Liver (tissue), 9 donors: ENCODE results near the gene MEAK7. TPM values are rescaled to one million over a fixed set of nuclear protein-coding genes. Genes with fewer than 3 reads are reported as not detected.

Source experiments
- DNase-seq: peaks from one replicate; pipeline ENCODE4 v3.0.0-alpha.2; 2017; ENCODE audit warnings: low spot score
- H3K27ac ChIP-seq, 2 donors: one replicate each; pipeline ENCODE4 v1.7.0; 2013; ENCODE audit warnings: inconsistent platforms in 2 of 2, low read length in 2 of 2, control low read depth in 1 of 2, low read depth in 1 of 2, mild to moderate bottlenecking in 1 of 2
- H3K27me3 ChIP-seq, 4 donors: one replicate each; pipeline versions ENCODE4 v1.6.1 to v1.7.0; 2013; ENCODE audit warnings: low read length in 3 of 4, inconsistent platforms in 1 of 4, mild to moderate bottlenecking in 1 of 4, moderate library complexity in 1 of 4; ENCODE audit not compliant: control insufficient read depth in 4 of 4, insufficient read depth in 4 of 4
- H3K36me3 ChIP-seq, 4 donors: one replicate each; pipeline versions ENCODE4 v1.6.1 to v1.7.0; 2013; ENCODE audit warnings: low read length in 3 of 4, mild to moderate bottlenecking in 3 of 4, low read depth in 1 of 4, moderate library complexity in 1 of 4; ENCODE audit not compliant: control insufficient read depth in 4 of 4, insufficient read depth in 3 of 4
- H3K4me1 ChIP-seq, 4 donors: one replicate each; pipeline versions ENCODE4 v1.6.1 to v1.7.0; 2013; ENCODE audit warnings: low read length in 3 of 4, mild to moderate bottlenecking in 3 of 4, moderate library complexity in 1 of 4; ENCODE audit not compliant: control insufficient read depth in 4 of 4, insufficient read depth in 4 of 4
- H3K4me3 ChIP-seq, 3 donors: one replicate each; pipeline versions ENCODE4 v1.6.1 to v1.7.0; 2013; ENCODE audit warnings: low read length in 3 of 3, control low read depth in 1 of 3, low read depth in 1 of 3, mild to moderate bottlenecking in 1 of 3
- H3K9ac ChIP-seq, 2 donors: one replicate each; pipeline ENCODE4 v1.7.0; 2013; ENCODE audit warnings: low read length in 2 of 2, mild to moderate bottlenecking in 2 of 2, moderate library complexity in 2 of 2, control low read depth in 1 of 2, low read depth in 1 of 2
- H3K9me3 ChIP-seq, 4 donors: one replicate each; pipeline versions ENCODE4 v1.6.1 to v1.7.0; 2013; ENCODE audit warnings: low read length in 3 of 4; ENCODE audit not compliant: control insufficient read depth in 4 of 4
- EGR1 ChIP-seq, 2 donors: IDR thresholded peaks; 2 replicates each; pipeline ENCODE4 v1.6.1; 2016 to 2018; ENCODE audit warnings: antibody characterized with exemption in 2 of 2, low read depth in 2 of 2
- FOXA1 ChIP-seq: IDR thresholded peaks from 2 replicates; pipeline ENCODE4 v1.6.1; 2016; ENCODE audit warnings: antibody characterized with exemption
- GABPA ChIP-seq, 2 donors: IDR thresholded peaks in 1 of 2; conservative IDR thresholded peaks in 1 of 2; 2 replicates each; pipeline ENCODE4 v1.6.1; 2016; ENCODE audit warnings: antibody characterized with exemption in 2 of 2, mild to moderate bottlenecking in 1 of 2, moderate library complexity in 1 of 2
- HNF4A ChIP-seq, 2 donors: conservative IDR thresholded peaks; 2 replicates each; pipeline ENCODE4 v1.6.1; 2016; ENCODE audit warnings: antibody characterized with exemption in 2 of 2, mild to moderate bottlenecking in 2 of 2
- HNF4G ChIP-seq: IDR thresholded peaks from 2 replicates; pipeline ENCODE4 v1.6.1; 2016; ENCODE audit warnings: antibody characterized with exemption
- JUND ChIP-seq, 2 donors: IDR thresholded peaks; 2 replicates each; pipeline ENCODE4 v1.6.1; 2016; ENCODE audit warnings: antibody characterized with exemption in 2 of 2
- NR2F2 ChIP-seq: IDR thresholded peaks from 2 replicates; pipeline ENCODE4 v1.6.1; 2016; ENCODE audit warnings: antibody characterized with exemption
- RAD21 ChIP-seq, 2 donors: IDR thresholded peaks; 2 replicates each; pipeline ENCODE4 v1.6.1; 2016; ENCODE audit warnings: antibody characterized with exemption in 2 of 2, mild to moderate bottlenecking in 2 of 2
- RXRA ChIP-seq, 2 donors: IDR thresholded peaks; 2 replicates each; pipeline ENCODE4 v1.6.1; 2017 to 2018; ENCODE audit warnings: antibody characterized with exemption in 2 of 2, mild to moderate bottlenecking in 1 of 2
- TAF1 ChIP-seq: conservative IDR thresholded peaks from 2 replicates; pipeline ENCODE4 v1.6.1; 2016; ENCODE audit warnings: antibody characterized with exemption, mild to moderate bottlenecking
- YY1 ChIP-seq: IDR thresholded peaks from 2 replicates; pipeline ENCODE4 v1.6.1; 2016; ENCODE audit warnings: antibody characterized with exemption, mild to moderate bottlenecking
- WGBS: extraction: QIAGEN DNeasy Blood & Tissue Kit; methylation state at CpG from one replicate; pipeline ENCODE4 v1.1.7; 2013; 5-methylcytosine and 5-hydroxymethylcytosine counted together
- polyA plus RNA-seq, 2 donors: library from polyadenylated mRNA; stranded (reverse) in 1 of 2; unstranded in 1 of 2; fragments of 200-250 nt in 1 of 2; fragments of >200 nt in 1 of 2; fragmentation: Nextera tagmentation in 1 of 2; extraction: Ambion mirVana in 1 of 2; gene quantifications; one replicate each; pipeline versions ENCODE4 v1.2.1 to v1.2.3, GENCODE V29; 2013 to 2015
- total RNA-seq, 2 donors: library from RNA; depleted of rRNA; stranded (reverse); fragments of >200 nt; gene quantifications; one replicate each; pipeline ENCODE4 v1.2.3, GENCODE V29; 2014
- TF ChIP-seq, protein P1 (sequence below): IDR thresholded peaks from 2 replicates; pipeline ENCODE4 v1.6.1; 2016; ENCODE audit warnings: antibody characterized with exemption
- TF ChIP-seq, protein P2 (sequence below): fragments of 150-350 bp; IDR thresholded peaks from 2 replicates; pipeline ENCODE4 v1.5.1; 2017; ENCODE audit warnings: improper control_type of control experiment, low read depth, low read length; ENCODE audit not compliant: missing input control
- TF ChIP-seq, protein P3 (sequence below): IDR thresholded peaks from 2 replicates; pipeline ENCODE4 v1.6.1; 2016; ENCODE audit warnings: antibody characterized with exemption
- donor health status: healthy.
- donor health status: healthy.
- donor health status: healthy.
- donor health status: healthy.
- donor health status: healthy.

MEAK7 gene
- total and polyA plus RNA-seq, 4 donors: 1.3 to 4.0 (median 2.2) TPM

DNA sequence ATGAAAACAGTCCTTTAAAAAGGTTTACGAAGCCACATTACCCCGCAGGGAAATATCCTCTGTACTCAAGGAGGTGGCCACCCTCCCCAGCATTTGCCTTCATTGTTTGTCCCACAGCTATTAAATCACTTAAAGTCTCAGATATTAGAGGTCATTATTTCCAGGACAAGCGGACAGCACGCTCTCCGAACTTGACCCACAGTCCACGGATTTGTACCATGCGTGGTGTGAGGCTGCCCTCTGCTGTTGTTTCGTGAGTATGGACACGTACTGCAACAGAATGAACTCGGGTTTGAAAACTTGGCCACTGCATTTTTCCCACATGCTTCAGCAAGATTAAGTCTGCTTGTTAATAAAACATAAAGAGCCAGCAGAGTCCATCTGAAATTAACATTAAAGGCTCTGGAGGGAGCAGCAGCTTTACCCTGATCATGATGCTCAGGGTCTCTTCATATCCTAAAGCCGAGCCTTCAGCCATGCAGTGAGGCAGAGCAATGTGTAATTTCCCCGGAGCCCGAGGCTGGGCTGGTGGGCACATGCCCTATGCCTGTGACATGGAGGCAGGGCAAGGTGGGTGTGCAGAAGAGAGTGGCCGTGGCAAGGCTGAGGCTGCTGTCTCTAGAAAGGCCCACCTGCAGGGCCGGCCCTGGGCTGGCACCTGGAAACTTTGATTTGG is 19.7 kb downstream of the MEAK7 start:
- H3K9me3 ChIP-seq: no peaks in the 10 kb centered on the region
- H3K36me3 ChIP-seq: peaks cover 0 to 2% (median 0%) of the 10 kb centered on the region in 4 donors
- no peaks in the 10 kb centered on the region for H3K4me1 ChIP-seq
- TF ChIP-seq, protein P1, sequence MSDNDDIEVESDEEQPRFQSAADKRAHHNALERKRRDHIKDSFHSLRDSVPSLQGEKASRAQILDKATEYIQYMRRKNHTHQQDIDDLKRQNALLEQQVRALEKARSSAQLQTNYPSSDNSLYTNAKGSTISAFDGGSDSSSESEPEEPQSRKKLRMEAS: no peak
- TF ChIP-seq RAD21 (IDR thresholded peaks at IDR 0.05) (peak; percentile 96 to 97), HNF4A (conservative IDR thresholded peaks at IDR 0.05) (peak; percentile 60 to 88), HNF4G (peak; percentile 33), JUND (IDR thresholded peaks at IDR 0.05) (no peak), RXRA (IDR thresholded peaks at IDR 0.05) (peak in 1 of 2 donors; percentile 45), NR2F2 (peak; percentile 68)
- TF ChIP-seq, protein P2, sequence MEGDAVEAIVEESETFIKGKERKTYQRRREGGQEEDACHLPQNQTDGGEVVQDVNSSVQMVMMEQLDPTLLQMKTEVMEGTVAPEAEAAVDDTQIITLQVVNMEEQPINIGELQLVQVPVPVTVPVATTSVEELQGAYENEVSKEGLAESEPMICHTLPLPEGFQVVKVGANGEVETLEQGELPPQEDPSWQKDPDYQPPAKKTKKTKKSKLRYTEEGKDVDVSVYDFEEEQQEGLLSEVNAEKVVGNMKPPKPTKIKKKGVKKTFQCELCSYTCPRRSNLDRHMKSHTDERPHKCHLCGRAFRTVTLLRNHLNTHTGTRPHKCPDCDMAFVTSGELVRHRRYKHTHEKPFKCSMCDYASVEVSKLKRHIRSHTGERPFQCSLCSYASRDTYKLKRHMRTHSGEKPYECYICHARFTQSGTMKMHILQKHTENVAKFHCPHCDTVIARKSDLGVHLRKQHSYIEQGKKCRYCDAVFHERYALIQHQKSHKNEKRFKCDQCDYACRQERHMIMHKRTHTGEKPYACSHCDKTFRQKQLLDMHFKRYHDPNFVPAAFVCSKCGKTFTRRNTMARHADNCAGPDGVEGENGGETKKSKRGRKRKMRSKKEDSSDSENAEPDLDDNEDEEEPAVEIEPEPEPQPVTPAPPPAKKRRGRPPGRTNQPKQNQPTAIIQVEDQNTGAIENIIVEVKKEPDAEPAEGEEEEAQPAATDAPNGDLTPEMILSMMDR: peak; percentile 88
- H3K9ac ChIP-seq: peak overlapping the region in 1 of 2 donors; percentile 13
- 51% methylated on average over 15 of the region's 15 CpGs for WGBS
- no peaks in the 10 kb centered on the region for H3K27me3 ChIP-seq
- H3K4me3 ChIP-seq: no peak overlapping the region
- DNase-seq: no peak
- no peak overlapping the region for H3K27ac ChIP-seq

DNA sequence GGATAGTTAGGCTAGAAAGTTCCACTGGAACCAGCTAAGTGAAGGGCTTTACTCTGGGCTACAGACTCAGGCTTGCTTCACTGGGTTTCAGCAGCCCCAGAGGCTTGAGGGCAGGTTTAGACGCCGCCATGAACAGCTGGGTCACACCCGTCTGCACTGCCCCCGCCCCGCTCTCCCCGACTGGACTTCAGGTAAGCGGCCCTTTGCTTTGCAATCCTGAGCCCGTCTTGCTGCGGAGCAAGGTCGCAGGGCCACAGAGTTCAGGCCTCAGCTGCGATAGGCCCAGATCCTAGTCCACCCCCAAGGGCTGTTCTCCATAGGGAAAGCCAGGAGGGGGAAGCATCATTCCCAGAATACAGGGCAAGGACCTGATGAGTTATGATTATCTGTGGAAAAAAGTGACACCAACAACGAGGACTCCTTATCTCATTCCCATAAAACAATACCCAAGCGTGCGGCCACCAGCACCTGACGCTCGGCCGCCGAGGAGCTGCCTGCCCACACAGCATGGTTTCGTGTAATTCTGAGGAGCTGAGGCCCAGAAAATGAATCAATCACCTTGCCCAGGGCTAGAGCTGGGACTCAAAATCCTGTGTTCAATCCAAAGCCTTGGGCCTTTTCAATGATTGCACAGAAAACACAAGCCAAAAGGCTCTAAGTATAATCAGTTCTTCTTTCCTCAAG is 20.4 kb downstream of the MEAK7 start:
- H3K27ac ChIP-seq: no peak overlapping the region
- no peaks in the 10 kb centered on the region for H3K4me1 ChIP-seq
- DNase-seq: no peak
- TF ChIP-seq YY1: no peak
- TF ChIP-seq, protein P1: no peak
- no peak for TF ChIP-seq GABPA (IDR thresholded peaks at IDR 0.05 in 1 of 2, conservative IDR thresholded peaks at IDR 0.05 in 1 of 2)
- no peak for TF ChIP-seq FOXA1
- no peak for TF ChIP-seq NR2F2
- no peak for TF ChIP-seq EGR1 (IDR thresholded peaks at IDR 0.05; ENCODE audit: low read depth in 2 of 2)
- no peak for TF ChIP-seq RXRA (IDR thresholded peaks at IDR 0.05)
- TF ChIP-seq TAF1: no peak
- TF ChIP-seq RAD21 (IDR thresholded peaks at IDR 0.05): no peak
- TF ChIP-seq, protein P3, sequence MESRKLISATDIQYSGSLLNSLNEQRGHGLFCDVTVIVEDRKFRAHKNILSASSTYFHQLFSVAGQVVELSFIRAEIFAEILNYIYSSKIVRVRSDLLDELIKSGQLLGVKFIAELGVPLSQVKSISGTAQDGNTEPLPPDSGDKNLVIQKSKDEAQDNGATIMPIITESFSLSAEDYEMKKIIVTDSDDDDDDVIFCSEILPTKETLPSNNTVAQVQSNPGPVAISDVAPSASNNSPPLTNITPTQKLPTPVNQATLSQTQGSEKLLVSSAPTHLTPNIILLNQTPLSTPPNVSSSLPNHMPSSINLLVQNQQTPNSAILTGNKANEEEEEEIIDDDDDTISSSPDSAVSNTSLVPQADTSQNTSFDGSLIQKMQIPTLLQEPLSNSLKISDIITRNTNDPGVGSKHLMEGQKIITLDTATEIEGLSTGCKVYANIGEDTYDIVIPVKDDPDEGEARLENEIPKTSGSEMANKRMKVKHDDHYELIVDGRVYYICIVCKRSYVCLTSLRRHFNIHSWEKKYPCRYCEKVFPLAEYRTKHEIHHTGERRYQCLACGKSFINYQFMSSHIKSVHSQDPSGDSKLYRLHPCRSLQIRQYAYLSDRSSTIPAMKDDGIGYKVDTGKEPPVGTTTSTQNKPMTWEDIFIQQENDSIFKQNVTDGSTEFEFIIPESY: no peak
- TF ChIP-seq JUND (IDR thresholded peaks at IDR 0.05): no peak
- TF ChIP-seq HNF4A (conservative IDR thresholded peaks at IDR 0.05): no peak
- H3K9me3 ChIP-seq: no peaks in the 10 kb centered on the region
- peak overlapping the region in 1 of 2 donors; percentile 13 for H3K9ac ChIP-seq
- no peak overlapping the region for H3K4me3 ChIP-seq
- 95% methylated on average over 19 of the region's 19 CpGs for WGBS
- no peaks in the 10 kb centered on the region for H3K27me3 ChIP-seq
- H3K36me3 ChIP-seq: peaks cover 0 to 2% (median 0%) of the 10 kb centered on the region in 4 donors
